ENCODE results near the gene PPP2R5C. TPM values are rescaled to one million over a fixed set of nuclear protein-coding genes. Genes with fewer than 3 reads are reported as not detected.

Gene PPP2R5C
- total RNA-seq, 1 donor from 2014 or later, result 237 TPM

DNA sequence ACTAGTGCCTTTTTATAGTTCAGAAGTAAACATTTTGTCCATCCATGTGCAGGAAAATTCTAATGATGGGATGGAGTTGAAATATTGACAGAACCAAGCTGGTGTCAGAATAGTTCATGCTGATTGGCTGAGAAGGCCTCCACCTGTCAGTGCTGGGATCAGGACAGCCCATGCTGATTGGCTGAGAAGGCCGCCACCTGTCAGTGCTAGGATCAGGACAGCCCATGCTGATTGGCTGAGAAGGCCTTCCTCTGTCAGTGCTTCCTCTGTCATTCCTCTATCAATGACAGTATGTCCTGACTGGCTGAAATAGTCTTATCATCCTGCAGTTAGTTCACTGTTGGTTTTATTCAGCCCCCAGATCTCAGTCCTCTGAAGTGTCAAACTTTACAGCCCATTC lies 95.7 kb downstream of the PPP2R5C start:
- intact Hi-C loops (cut with micrococcal nuclease), result no loop called here

- intact Hi-C loops (cut with micrococcal nuclease), result no loop called here
Measured at GRCh38 chr14:101858791-101859537, 97.5 kb downstream of the PPP2R5C start.

GRCh38 chr14:101859538-101859902 lies 98.0 kb downstream of the PPP2R5C start:
- intact Hi-C loops (cut with micrococcal nuclease), result no loop called here

- intact Hi-C loops (cut with micrococcal nuclease), result no loop called here
Measured at GRCh38 chr14:101859958-101860357, 98.4 kb downstream of the PPP2R5C start.

DNA sequence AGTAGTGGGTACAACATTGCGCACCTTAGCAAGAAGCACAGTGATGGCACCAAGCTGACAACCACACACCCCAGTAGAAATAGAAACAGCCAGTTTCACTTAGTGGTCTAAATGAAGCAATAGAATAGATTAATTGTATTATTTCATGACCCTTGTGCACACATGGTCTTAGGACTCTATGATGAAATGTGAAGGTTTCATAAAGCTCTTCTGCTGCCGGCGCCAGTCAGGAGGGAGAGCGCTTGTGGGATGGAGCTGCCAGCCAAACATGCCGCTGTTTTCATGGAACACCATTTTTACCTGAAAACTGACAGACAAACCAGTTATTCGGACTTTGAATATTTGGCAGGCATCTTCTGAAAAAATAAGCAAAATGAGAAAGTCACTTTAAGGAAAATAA lies 100.0 kb downstream of the PPP2R5C start:
- intact Hi-C loops (cut with micrococcal nuclease), result no loop called here

GRCh38 chr14:101862177-101862576 lies 100.7 kb downstream of the PPP2R5C start:
- intact Hi-C loops (cut with micrococcal nuclease), result no loop called here

DNA sequence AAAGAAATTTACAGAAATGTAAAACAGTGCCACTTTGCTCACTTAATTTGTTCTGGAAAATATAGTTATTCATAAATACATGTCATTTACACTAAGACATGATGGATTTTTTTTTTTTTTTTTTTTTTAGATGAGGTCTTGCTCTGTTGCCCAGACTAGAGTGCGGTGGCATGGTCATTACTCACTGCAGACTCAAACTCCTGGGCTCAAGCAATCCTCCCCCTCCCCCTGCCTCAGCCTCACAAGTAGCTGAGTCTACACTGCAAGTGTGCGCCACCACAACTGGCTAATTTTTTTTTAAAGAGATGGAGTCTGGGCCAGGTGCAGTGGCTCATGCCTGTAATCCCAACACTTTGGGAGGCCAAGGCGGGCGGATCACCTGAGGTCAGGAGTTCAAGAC lies 101.2 kb downstream of the PPP2R5C start:
- intact Hi-C loops (cut with micrococcal nuclease), result no loop called here

DNA sequence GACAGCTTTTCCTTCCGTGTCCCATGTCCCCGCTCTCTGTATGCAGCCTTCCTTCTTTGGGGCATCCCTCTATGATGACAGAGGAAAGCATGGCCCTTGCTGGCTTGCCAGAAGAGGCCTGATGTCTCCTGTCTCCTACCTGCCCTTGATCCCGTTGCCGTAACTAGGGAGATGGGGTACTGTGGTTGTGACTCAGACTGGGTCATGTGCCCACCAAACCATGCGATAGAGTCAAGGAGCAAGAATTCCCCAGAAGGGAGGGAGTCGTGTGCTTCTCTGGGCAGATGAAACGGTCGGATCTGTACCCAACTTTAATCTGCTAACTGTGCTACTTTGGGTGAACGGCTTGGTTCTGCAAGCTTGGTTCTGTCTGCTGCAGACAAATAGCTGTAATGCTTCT lies 103.8 kb downstream of the PPP2R5C start:
- intact Hi-C loops (cut with micrococcal nuclease), result no loop called here

GRCh38 chr14:101867854-101868253 lies 106.3 kb downstream of the PPP2R5C start:
- intact Hi-C loops (cut with micrococcal nuclease), result no loop called here

- intact Hi-C loops (cut with micrococcal nuclease), result no loop called here
Measured at GRCh38 chr14:101869217-101869616, 107.7 kb downstream of the PPP2R5C start.

DNA sequence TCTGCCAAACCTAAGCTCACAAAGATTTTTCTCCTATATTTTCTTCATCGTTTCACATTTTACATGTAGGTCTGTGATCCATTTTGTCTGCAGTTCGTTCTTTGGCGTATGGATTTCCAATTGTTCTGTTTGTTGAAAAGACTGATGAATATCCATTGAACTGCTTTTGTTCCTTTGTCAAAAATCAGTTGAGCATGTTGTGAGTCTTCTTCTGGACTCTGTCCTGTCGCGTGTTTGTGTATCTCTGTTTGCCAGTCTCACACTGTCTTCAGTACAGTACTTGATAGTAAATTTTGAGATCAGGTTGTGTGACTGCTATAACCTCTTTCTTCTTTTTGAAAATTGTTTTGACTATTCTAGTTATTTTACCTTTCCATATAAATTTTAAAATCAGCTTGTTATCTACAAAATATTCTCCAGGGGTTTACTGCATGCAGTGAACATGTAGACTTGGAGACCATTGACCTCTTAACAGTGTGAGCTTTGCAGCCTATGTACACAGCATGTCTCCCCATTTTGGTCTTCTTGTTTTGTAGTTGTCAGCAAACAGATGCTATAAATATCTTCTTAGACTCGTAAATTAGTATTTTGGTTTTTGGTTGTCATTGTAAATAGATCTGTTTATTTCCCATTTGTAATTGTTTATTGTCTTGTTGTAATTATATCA lies 108.9 kb downstream of the PPP2R5C start:
- intact Hi-C loops (cut with micrococcal nuclease), result no loop called here

DNA sequence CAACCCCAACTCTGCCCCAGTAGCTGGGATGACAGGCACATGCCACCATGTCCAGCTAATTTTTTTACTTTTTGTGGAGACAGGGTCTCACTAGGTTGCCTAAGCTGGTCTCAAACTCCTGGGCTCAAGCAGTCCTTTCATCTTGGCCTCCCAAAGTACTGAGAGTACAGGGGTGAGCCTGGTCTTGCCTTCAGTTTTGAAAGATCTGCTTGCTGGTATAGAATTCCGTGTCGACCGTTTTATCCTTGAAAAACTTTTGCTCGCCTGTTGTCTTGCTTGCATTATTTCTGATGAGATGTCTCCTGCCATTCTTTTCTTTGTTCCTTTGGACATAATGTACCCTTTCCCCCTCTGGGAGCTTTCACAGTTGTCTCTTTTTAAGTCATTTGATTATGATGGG lies 110.8 kb downstream of the PPP2R5C start:
- intact Hi-C loops (cut with micrococcal nuclease), result no loop called here

DNA sequence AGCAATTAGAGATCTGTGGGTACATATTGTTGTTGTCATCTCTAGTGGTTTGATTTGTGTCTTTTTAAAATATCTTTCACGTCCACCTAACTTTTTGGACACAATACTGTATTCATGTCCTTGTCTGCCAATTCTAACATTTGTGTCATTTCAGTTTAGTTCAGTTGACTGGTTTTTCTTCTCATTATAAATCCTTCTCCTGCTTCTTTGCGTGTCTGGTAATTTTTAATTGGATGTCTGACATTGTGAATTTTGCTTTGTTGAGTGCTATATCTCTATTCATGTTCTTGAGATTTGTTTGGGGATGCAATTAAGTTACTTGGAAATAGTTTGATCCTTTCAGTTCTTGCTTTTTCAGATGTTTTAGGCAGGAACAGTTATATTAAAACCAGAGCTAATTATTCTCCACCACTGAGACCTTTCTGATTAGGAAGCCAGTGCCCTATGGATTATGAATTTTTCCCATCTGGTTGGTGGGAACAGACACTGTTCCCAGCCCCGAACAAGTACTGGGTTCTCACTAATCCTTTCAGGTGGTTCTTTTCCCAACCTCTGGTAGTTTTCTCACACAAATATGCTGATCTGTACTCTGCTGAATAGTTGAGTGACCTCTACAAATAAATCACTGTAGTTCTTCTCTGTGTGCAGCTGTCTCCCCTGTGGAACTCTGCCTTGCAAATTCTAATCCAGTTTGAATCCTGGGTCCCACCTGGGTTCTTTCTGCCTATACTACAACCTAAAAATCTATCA lies 111.7 kb downstream of the PPP2R5C start:
- intact Hi-C loops (cut with micrococcal nuclease), result no loop called here

DNA sequence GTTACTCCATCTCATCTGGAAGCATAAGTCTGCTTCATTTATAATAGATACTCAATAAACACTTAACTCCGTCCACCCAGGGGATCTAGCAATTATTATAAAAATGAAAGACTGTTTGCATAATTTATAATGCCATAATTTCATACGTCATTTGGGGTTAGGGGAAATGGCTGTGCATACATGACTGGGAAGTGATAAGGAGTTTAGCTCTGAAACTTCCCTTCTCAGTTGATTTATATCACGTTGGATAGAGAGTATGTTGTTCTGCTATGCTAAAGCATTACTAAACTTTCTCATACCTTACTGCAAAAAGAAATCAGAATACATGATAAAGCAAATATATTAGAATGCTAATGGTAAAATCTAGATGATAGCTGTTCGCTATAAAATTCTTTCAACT lies 112.5 kb downstream of the PPP2R5C start:
- intact Hi-C loops (cut with micrococcal nuclease), result loop anchor here (2.0 kb wide), 1 partner anchor 31 kb away; no protein-coding TSS in a partner anchor

DNA sequence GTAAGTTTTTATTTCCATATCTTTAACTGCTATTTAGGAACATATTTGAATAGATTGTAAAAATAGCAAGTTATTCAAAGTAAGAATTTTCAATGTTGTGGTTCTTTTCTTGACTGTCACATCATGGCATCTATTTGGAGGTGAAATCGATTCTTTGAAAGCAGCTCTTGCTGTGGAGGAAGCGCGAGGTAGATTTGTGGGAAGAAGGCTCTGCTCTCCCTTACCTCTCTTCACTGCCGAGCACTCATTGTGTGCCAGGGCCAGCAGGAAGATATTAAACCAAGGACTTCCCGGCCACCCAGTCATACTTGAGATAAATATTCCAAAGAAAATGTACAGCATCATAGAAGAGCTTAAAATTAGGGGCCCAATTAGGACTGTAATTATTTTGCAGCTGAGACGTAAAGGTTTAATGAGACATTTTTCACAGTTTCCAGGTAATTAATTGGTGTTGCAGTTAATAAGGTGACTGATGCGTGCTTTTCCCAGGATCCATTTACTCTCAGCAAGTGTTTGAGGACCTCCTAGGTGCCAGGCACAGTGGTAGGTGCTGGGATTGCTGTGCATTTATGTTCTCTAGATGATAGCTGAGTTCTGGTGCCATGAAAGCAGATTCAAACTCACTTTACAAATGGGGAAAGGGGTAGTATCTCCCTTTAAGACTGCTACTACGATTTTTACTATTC lies 113.7 kb downstream of the PPP2R5C start:
- intact Hi-C loops (cut with micrococcal nuclease), result loop anchor here (2.0 to 5.0 kb wide), 2 partner anchors 32 to 53 kb away; no protein-coding TSS in a partner anchor

- intact Hi-C loops (cut with micrococcal nuclease), result loop anchor here (2.0 to 5.0 kb wide), 2 partner anchors 33 to 54 kb away; no protein-coding TSS in a partner anchor
Measured at GRCh38 chr14:101875727-101876554, 114.4 kb downstream of the PPP2R5C start.

- intact Hi-C loops (cut with micrococcal nuclease), result loop anchor here (5.0 kb wide), 1 partner anchor 54 kb away; no protein-coding TSS in a partner anchor
Measured at GRCh38 chr14:101876555-101876938, 115.0 kb downstream of the PPP2R5C start.

DNA sequence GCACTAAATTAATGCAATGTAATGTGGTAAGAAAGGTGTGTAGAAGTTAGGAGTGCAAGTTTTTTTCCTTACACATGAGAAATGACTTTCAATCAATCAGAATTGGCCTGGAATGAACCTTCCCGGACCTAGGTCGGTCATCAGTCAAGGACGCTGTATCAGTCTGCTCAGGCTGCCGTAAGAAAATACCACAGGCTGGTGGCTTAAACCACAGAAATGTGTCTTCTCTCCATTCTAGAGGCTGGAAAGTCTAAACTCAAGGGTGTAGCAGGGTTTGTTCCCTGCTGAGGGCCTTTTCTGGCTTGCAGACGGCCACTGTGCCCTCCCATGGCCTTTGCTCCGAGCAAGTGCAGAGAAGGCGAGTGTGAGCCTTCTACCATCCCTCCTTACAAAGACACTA lies 116.3 kb downstream of the PPP2R5C start:
- intact Hi-C loops (cut with micrococcal nuclease), result loop anchor here (5.0 kb wide), 1 partner anchor 55 kb away; no protein-coding TSS in a partner anchor

DNA sequence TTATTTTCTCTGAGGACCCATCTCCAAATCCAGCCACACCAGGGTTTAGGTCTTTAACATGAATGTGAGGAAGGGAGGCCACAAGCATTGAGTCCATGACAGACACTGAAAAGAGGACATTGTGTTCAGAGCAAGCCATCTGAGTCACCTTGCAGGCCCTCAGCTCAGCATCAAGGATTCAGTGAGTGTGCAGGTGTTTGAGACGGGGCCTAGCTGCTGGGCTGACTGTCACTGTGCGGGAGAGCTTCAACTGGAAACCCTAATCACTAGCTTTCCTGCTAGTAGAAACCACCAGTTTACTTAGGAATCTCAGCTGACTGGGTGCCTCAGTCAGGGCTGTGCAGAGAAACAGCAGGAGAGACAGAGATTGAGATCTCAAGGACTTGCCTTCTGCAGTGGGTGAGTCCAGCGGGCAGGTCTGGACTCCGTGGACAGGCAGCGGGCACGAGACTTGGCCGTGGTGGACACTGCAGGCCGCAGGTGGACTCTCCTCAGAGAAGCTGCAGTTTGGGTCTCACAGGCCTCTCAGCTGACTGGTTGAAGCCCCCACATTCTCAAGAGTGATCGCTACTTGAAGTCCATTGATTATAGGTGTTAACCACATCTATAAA lies 116.8 kb downstream of the PPP2R5C start:
- intact Hi-C loops (cut with micrococcal nuclease), result loop anchor here (5.0 kb wide), 1 partner anchor 56 kb away; no protein-coding TSS in a partner anchor
